Heart left ventricle (tissue), 16 donors: ENCODE data around the gene CELSR1. TPM values are rescaled to one million over a fixed set of nuclear protein-coding genes. Genes with fewer than 3 reads are reported as not detected.
"Not testable (repeated sequence)": the region's sequence is repeated elsewhere in the genome, so short reads cannot be mapped to it uniquely, and the experiment has no call there.

Experiments
- ATAC-seq, 4 donors: fragments of 200-7000 bp; cut with Tn5 transposase; one replicate each; pipeline ENCODE4 v1.9.1; 2020 to 2022; ENCODE audit warnings: moderate library complexity in 4 of 4, mild to moderate bottlenecking in 3 of 4, moderate number of reproducible peaks in 1 of 4
- DNase-seq, 5 donors: peaks; one replicate each; pipeline ENCODE4 v3.0.0-alpha.2; 2020
- H3K27ac ChIP-seq, 12 donors: fragments of 200-600 bp; sonication (generic) in 4 of 12; one replicate each; pipeline versions ENCODE4 v1.5.0 to v1.8.0; 2016 to 2022; ENCODE audit warnings: mild to moderate bottlenecking in 2 of 12
- H3K27me3 ChIP-seq, 9 donors: fragments of 200-600 bp; sonication (generic) in 2 of 9; one replicate each; pipeline versions ENCODE4 v1.5.1 to v1.8.0; 2016 to 2022; ENCODE audit warnings: mild to moderate bottlenecking in 3 of 9
- H3K36me3 ChIP-seq, 9 donors: fragments of 200-600 bp; sonication (generic) in 2 of 9; one replicate each; pipeline versions ENCODE4 v1.5.0 to v1.8.0; 2018 to 2022; ENCODE audit warnings: mild to moderate bottlenecking in 2 of 9
- H3K4me1 ChIP-seq, 12 donors: fragments of 200-600 bp; sonication (generic) in 4 of 12; one replicate each; pipeline versions ENCODE4 v1.5.0 to v1.8.0; 2016 to 2022; ENCODE audit warnings: mild to moderate bottlenecking in 3 of 12
- H3K4me3 ChIP-seq, 12 donors: fragments of 200-600 bp; sonication (generic) in 4 of 12; one replicate each; pipeline versions ENCODE4 v1.5.0 to v1.8.0; 2017 to 2022; ENCODE audit warnings: mild to moderate bottlenecking in 9 of 12, moderate library complexity in 4 of 12
- H3K9me3 ChIP-seq, 12 donors: fragments of 200-600 bp; sonication (generic) in 4 of 12; one replicate each; pipeline versions ENCODE4 v1.5.0 to v1.8.0; 2016 to 2022; ENCODE audit warnings: mild to moderate bottlenecking in 1 of 12
- POLR2A ChIP-seq, 2 donors: fragments of 450-650 bp; IDR thresholded peaks; one replicate each; pipeline ENCODE4 v1.6.1; 2017; ENCODE audit warnings: antibody characterized with exemption in 2 of 2, mild to moderate bottlenecking in 2 of 2, moderate library complexity in 2 of 2
- WGBS, 4 donors: extraction: QIAGEN DNeasy Blood & Tissue Kit in 2 of 4; methylation state at CpG; one replicate each; pipeline versions ENCODE4 v1.1.5 to v1.1.7; 2013 to 2018; 5-methylcytosine and 5-hydroxymethylcytosine counted together
- intact Hi-C, 10 donors: fragments of 100-400 bp; cut with DNase I; formaldehyde crosslinking; loops; one replicate each; pipeline versions ENCODE4 v1.11.1 to v1.14.2; 2022
- polyA plus RNA-seq, 2 donors: library from polyadenylated mRNA; stranded (reverse); fragments of 200-250 nt; gene quantifications; one replicate each; pipeline ENCODE4 v1.2.3, GENCODE V29; 2013
- total RNA-seq, 9 donors: library from RNA; depleted of rRNA in 2 of 9; stranded (reverse); fragments of >200 nt in 2 of 9; fragmentation: NEBNext Ultra II Directional in 3 of 9; extraction: Animal tissue kit (Norgen Biotek cat#: 25700) in 3 of 9; gene quantifications; one replicate each; pipeline versions ENCODE4 v1.1.0 to v1.2.4, GENCODE V29; 2016 to 2023
- TF ChIP-seq, protein P1 (sequence below), 12 donors: fragments of 200-600 bp; sonication (generic) in 4 of 12; IDR thresholded peaks; one replicate each; pipeline versions ENCODE4 v1.5.0 to v1.8.0; 2018 to 2022; ENCODE audit warnings: antibody characterized with exemption in 12 of 12, mild to moderate bottlenecking in 5 of 12
- donor health status: ischemic (EF 13 %, LVEDD 7.1; RV severe dilation, severe dysfunction).
- donor health status: healthy with polysubstance abuse.
- donor health status: DM: no; HTN: yes; CAD: no.
- donor health status: DM: no; HTN: no; CAD: no.
- donor health status: ischemic (EF 25% LVEDD 6.9; RV normal size, moderate dysfunction).
- donor health status: ischemic (EF 25% LVEDD 5.7; RV mildly dilated, moderate dysfunction).
- donor health status: healthy.
- donor health status: DM: yes; HTN: yes; CAD: no.
- donor health status: ischemic (EF 35%, LVEDD 5.7; RV mildly dilated, moderate dysfunction).
- donor health status: nonischemic (EF 11% LVEDD 7.7; RV severe dilation, severe dysfunction).
- donor health status: DM: yes; HTN: yes; CAD: no.
- donor health status: PGD.
- donor health status: ischemic (EF 29% LVEDD 5.4; RV normal size, mild dysfunction).
- donor health status: nonischemic (EF 23%, LVEDD 6.1; RV moderate dilation, normal function).

CELSR1 gene
- total and polyA plus RNA-seq, 11 donors, result 5.9 to 15.8 (median 11.9) TPM

DNA sequence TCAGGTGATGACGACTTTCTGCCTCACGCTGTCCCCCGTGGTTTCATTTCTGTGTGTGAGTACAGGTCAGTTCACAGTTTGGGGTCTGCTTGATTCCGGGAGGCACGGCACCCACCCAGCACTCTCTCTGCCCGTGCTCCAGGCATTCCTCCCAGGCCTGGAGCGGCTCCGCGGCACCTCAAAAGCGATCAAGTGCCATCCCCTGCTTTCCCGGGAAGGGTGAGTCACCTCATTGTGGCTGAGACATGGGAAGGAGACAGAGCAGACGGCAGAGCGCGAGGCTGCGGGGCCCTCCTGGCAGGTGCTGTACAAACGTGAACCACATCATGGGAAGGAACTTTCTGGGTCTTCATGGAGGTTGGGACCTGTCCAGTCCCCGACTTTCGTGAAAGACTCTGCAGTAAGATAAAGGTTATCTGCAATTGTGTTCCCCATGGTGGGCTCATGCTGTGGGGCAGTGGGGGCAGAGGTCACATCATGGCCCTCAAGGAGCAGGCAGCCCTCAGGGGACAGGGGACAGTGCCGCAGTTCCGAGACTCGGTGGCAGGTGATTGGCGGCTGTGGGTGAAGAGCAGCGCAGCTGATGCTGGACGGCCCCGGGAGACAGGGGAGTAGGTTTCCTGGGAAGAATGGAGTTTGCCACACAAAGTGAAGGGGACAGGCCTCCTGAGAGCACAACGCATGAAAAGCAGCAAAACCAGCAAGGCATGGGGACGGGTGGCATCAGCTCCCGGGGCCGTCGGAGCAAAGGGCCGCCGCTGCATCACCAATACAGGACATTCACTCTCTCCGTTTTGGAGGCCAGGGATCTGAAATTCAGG is 65.3 kb downstream of the CELSR1 start:
- 70 to 82% (median 72%) methylated on average over 33 of the region's 33 CpGs for WGBS, 4 donors
- Histone ChIP-seq H3K9me3 (no peaks in the 10 kb centered on the region), H3K27me3 (peaks cover 0 to 7% (median 0%) of the 10 kb centered on the region in 9 donors), H3K4me3 (no peak overlapping the region), H3K36me3 (no peaks in the 10 kb centered on the region), H3K27ac (no peak overlapping the region), H3K4me1 (no peaks in the 10 kb centered on the region)
- ATAC-seq (peak in 2 of 4 donors; percentile 16 to 54), DNase-seq (peak in 1 of 5 donors; percentile 27)
- TF ChIP-seq, protein P1, sequence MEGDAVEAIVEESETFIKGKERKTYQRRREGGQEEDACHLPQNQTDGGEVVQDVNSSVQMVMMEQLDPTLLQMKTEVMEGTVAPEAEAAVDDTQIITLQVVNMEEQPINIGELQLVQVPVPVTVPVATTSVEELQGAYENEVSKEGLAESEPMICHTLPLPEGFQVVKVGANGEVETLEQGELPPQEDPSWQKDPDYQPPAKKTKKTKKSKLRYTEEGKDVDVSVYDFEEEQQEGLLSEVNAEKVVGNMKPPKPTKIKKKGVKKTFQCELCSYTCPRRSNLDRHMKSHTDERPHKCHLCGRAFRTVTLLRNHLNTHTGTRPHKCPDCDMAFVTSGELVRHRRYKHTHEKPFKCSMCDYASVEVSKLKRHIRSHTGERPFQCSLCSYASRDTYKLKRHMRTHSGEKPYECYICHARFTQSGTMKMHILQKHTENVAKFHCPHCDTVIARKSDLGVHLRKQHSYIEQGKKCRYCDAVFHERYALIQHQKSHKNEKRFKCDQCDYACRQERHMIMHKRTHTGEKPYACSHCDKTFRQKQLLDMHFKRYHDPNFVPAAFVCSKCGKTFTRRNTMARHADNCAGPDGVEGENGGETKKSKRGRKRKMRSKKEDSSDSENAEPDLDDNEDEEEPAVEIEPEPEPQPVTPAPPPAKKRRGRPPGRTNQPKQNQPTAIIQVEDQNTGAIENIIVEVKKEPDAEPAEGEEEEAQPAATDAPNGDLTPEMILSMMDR (IDR thresholded peaks at IDR 0.05), result no peak
- TF ChIP-seq POLR2A (IDR thresholded peaks at IDR 0.05), result no peak
- intact Hi-C loops, result no loop called here

DNA sequence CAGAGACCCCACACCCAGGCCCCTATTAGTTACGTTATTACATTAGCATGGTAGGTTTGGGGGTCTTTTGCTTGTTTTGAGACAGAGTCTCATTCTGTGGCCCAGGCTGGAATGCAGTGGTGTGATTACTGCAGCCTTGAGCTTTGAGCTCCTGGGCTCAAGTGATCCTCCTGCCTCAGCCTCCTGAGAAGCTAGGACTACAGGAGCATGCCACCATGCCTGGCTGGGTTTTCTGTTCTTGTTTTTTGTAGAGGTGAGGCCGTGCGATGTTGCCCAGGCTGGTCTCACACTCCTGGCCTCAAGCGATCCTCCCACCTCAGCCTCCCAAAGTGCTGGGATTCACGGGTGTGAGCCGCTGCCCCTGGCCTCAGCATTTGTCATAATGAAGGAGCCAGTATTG is 66.1 kb downstream of the CELSR1 start:
- DNase-seq, H3K36me3 ChIP-seq, H3K9me3 ChIP-seq, H3K4me3 ChIP-seq, H3K27ac ChIP-seq, intact Hi-C loops, H3K27me3 ChIP-seq, ATAC-seq, H3K4me1 ChIP-seq: not testable (repeated sequence)
- WGBS, 4 donors, result 86 to 91% (median 88%) methylated on average over 6 of the region's 6 CpGs

DNA sequence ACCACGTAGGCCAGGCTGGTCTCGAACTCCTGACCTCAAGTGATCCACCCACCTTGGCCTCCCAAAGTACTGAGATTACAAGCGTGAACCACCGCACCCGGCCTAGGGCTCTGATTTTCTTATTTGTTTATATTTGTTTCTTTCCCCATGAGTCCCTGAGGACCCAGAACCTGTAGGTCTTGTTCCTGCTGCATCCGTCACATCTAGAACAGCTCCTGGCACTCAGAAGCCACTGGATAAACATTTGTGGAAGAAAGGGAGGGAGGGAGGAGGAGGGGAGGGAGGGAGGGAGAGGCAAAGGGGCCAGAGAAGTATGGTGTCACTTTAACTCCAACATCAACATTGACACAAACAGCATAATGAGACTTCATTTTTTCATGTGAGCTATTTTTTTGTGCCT is 67.7 kb downstream of the CELSR1 start:
- DNase-seq (no peak), ATAC-seq (no peak)
- no peaks in the 10 kb centered on the region for H3K36me3 ChIP-seq
- H3K4me3 ChIP-seq, result no peak overlapping the region
- no peak for TF ChIP-seq POLR2A (IDR thresholded peaks at IDR 0.05)
- TF ChIP-seq, protein P1 (IDR thresholded peaks at IDR 0.05), result no peak
- H3K27ac ChIP-seq, result no peak overlapping the region
- H3K9me3 ChIP-seq, result no peaks in the 10 kb centered on the region
- H3K4me1 ChIP-seq, result peaks cover 0 to 10% (median 0%) of the 10 kb centered on the region in 12 donors
- intact Hi-C loops, result loop anchor here in 1 of 10 donors (10.0 kb wide), 1 partner anchor 55 kb away; no protein-coding TSS in a partner anchor
- peaks cover 0 to 7% (median 0%) of the 10 kb centered on the region in 9 donors for H3K27me3 ChIP-seq
- WGBS, 4 donors, result 75 to 91% (median 84%) methylated on average over 6 of the region's 6 CpGs

DNA sequence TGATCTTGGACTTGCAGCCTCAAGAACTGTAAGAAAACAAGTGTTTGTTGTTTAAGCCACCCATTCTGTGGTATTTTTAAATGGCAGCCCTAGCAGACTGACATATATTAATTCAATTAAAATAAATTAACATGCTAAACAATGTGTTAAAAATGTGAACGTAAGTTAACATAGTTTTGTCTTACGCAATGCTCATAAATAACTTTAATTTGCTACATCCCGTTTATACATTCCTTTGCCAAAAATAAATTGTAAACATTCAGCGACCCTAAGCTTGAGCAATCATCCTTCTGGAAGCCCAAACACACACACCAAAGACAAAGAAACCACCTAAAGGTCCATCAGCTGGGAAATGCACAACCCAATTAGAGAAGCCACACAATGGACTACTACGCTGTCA is 70.4 kb downstream of the CELSR1 start:
- Histone ChIP-seq H3K4me3 (no peak overlapping the region), H3K9me3 (no peaks in the 10 kb centered on the region), H3K27me3 (peaks cover 0 to 4% (median 0%) of the 10 kb centered on the region in 9 donors), H3K27ac (no peak overlapping the region), H3K36me3 (no peaks in the 10 kb centered on the region), H3K4me1 (peaks cover 0 to 10% (median 0%) of the 10 kb centered on the region in 12 donors)
- WGBS, 4 donors, result 78 to 85% (median 81%) methylated on average over 5 of the region's 5 CpGs
- DNase-seq, result no peak
- intact Hi-C loops, result loop anchor here in 1 of 10 donors (10.0 kb wide), 1 partner anchor 58 kb away; no protein-coding TSS in a partner anchor
- no peak for ATAC-seq
- TF ChIP-seq, protein P1 (IDR thresholded peaks at IDR 0.05), result no peak
- no peak for TF ChIP-seq POLR2A (IDR thresholded peaks at IDR 0.05)
